Measurements from ENCODE around the gene MMS19. TPM values are rescaled to one million over a fixed set of nuclear protein-coding genes. Genes with fewer than 3 reads are reported as not detected.
"Not testable (repeated sequence)": the region's sequence is repeated elsewhere in the genome, so short reads cannot be mapped to it uniquely, and the experiment has no call there.

Gene MMS19
- total RNA-seq, 1 donor from 2014 or later = 103 TPM

- DNase-seq = peak; percentile 76
- Mint-ChIP-seq H3K27ac (peak overlapping the region; percentile 96), H3K4me3 (peak overlapping the region; percentile 94), H3K27me3 (peaks cover 2% of the 10 kb centered on the region), H3K9me3 (no peaks in the 10 kb centered on the region), H3K36me3 (ENCODE audit: low read depth) (peaks cover 59% of the 10 kb centered on the region), H3K4me1 (peaks cover 43% of the 10 kb centered on the region)
- intact Hi-C loops (cut with micrococcal nuclease) = loop anchor here (1.0 to 10.0 kb wide), 7 partner anchors 17 to 593 kb away; partner anchors contain the start of genes LCOR, MMS19, PI4K2A and RRP12
Measured at GRCh38 chr10:97427571-97428179, 70.5 kb downstream of the MMS19 start.

- Mint-ChIP-seq H3K27ac (peak overlapping the region; percentile 96), H3K9me3 (no peaks in the 10 kb centered on the region), H3K27me3 (peaks cover 2% of the 10 kb centered on the region), H3K4me3 (peak overlapping the region; percentile 94), H3K4me1 (peaks cover 43% of the 10 kb centered on the region), H3K36me3 (ENCODE audit: low read depth) (peaks cover 56% of the 10 kb centered on the region)
- intact Hi-C loops (cut with micrococcal nuclease) = loop anchor here (5.0 to 10.0 kb wide), 3 partner anchors 215 to 592 kb away; partner anchors contain the start of genes LCOR, PI4K2A and ZFYVE27
- peak; percentile 75 for DNase-seq
Measured at GRCh38 chr10:97426776-97427570, 71.2 kb downstream of the MMS19 start.

- Mint-ChIP-seq H3K36me3 (ENCODE audit: low read depth) (peaks cover 50% of the 10 kb centered on the region), H3K4me3 (peak within 1 kb of the TSS; percentile 94), H3K27ac (peak within 1 kb of the TSS; percentile 97), H3K27me3 (peaks cover 2% of the 10 kb centered on the region), H3K9me3 (no peaks in the 10 kb centered on the region), H3K4me1 (peaks cover 46% of the 10 kb centered on the region)
- intact Hi-C loops (cut with micrococcal nuclease) = loop anchor here (5.0 to 10.0 kb wide), 3 partner anchors 216 to 591 kb away; partner anchors contain the start of genes LCOR, PI4K2A and ZFYVE27
- DNase-seq = peak; percentile 99
Measured at GRCh38 chr10:97425964-97426775, 72.1 kb downstream of the MMS19 start, which contains the start of gene PGAM1. Gene PGAM1, plus strand, starts transcription at chr10:97426191. Its CDS starts 117 bp downstream, at chr10:97426308.

DNA sequence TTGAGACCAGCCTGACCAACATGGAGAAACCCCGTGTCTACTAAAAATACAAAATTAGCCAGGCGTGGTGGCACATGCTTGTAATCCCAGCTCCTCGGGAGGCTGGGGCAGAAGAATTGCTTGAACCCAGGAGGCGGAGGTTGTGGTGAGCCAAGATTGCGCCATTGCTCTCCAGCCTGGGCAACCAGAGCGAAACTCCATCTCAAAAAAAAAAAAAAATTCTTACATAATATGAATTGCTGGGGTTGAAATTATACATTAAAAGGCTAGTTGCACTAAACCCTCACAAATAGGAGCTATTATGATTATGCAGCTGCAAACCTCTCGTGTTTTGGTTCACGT is 74.5 kb downstream of the MMS19 start:
- not testable (repeated sequence) for DNase-seq, H3K9me3 Mint-ChIP-seq, H3K27me3 Mint-ChIP-seq
- intact Hi-C loops (cut with micrococcal nuclease) = loop anchor here (1.0 to 10.0 kb wide), 3 partner anchors 10 to 589 kb away; partner anchors contain the start of genes LCOR and ZFYVE27
- peaks cover 42% of the 10 kb centered on the region for H3K4me1 Mint-ChIP-seq
- peak overlapping the region; percentile 75 for H3K4me3 Mint-ChIP-seq
- H3K36me3 Mint-ChIP-seq (ENCODE audit: low read depth) = peaks cover 32% of the 10 kb centered on the region
- H3K27ac Mint-ChIP-seq = peak overlapping the region; percentile 97

DNA sequence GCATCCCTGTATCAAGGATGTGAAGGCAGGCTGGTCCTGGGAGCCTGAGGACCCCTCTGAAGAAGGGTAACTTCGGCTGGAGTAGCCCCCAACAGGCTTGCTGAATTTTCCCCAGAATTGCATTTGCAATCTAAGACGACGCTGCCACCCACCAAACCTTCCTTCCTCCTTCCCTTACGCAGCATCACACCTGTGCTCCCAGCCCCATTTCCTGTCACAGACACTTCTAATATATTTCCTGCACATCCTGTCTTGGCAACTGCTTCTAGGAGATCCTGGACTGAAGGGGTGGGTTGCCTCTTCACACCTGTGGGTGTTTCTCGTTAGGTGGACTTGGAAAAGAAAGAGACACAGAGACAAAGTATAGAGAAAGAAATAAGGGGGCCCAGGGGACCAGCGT is 81.7 kb downstream of the MMS19 start:
- Mint-ChIP-seq H3K36me3 (ENCODE audit: low read depth) (peaks cover 4% of the 10 kb centered on the region), H3K27ac (peak overlapping the region; percentile 79), H3K4me3 (peak overlapping the region; percentile 33), H3K4me1 (peaks cover 60% of the 10 kb centered on the region), H3K9me3 (no peaks in the 10 kb centered on the region), H3K27me3 (no peaks in the 10 kb centered on the region)
- intact Hi-C loops (cut with micrococcal nuclease) = no loop called here
- DNase-seq = peak; percentile 65

- no peaks in the 10 kb centered on the region for H3K9me3 Mint-ChIP-seq
- peaks cover 1% of the 10 kb centered on the region for H3K36me3 Mint-ChIP-seq (ENCODE audit: low read depth)
- peak overlapping the region; percentile 84 for H3K27ac Mint-ChIP-seq
- H3K4me3 Mint-ChIP-seq = peak overlapping the region; percentile 49
- intact Hi-C loops (cut with micrococcal nuclease) = loop anchor here (1.0 kb wide), 1 partner anchor 10 kb away; no protein-coding TSS in a partner anchor
- H3K27me3 Mint-ChIP-seq = no peaks in the 10 kb centered on the region
- peak; percentile 83 for DNase-seq
- peaks cover 42% of the 10 kb centered on the region for H3K4me1 Mint-ChIP-seq
Measured at GRCh38 chr10:97412891-97413304, 85.3 kb downstream of the MMS19 start.

DNA sequence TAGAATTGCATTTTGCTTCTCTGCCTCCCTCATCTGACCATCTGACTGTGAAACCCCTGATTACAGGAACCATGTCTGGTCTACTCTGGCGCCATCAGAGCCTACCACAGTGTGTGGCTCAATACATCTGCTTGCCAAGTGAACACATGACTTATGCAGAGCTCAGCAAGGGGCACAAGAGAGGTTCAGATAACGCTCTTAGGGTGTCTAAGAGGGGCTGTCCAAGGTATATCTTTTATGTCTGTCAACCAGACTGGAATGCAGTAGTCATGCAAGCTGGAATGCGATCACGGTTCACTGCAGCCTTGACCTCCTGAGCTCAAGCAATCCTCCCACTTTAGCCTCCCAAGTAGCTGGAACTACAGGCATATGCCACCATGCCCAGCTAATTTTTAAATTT is 86.8 kb downstream of the MMS19 start:
- H3K27ac Mint-ChIP-seq = no peak overlapping the region
- peak; percentile 55 for DNase-seq
- H3K36me3 Mint-ChIP-seq (ENCODE audit: low read depth) = peaks cover 1% of the 10 kb centered on the region
- no peak overlapping the region for H3K4me3 Mint-ChIP-seq
- H3K27me3 Mint-ChIP-seq = no peaks in the 10 kb centered on the region
- H3K9me3 Mint-ChIP-seq = no peaks in the 10 kb centered on the region
- intact Hi-C loops (cut with micrococcal nuclease) = no loop called here
- peaks cover 40% of the 10 kb centered on the region for H3K4me1 Mint-ChIP-seq

DNA sequence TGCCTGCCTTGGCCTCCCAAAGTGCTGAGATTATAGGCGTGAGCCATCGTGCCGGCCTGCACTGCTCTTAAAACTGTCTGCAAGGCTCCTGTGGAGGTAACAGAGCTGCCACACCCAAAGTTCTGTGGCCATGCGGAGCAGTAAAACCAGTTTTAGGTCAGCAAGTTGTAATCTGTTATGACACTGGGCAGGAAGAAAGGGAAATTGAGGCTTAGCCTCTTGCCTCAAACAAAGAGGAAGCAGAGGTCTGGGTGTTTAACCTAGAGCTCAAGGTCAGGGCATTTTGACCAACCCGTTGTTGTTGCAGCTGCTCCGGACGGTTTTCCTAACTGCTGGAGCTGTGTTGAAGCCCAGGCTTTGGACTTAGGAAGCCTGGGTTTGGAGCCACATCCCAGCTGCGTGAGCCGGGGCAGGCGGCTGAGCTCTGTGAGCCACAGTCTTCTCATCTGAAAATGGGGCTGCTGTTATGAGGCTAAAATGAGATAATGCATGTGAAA is 89.7 kb downstream of the MMS19 start:
- Mint-ChIP-seq H3K36me3 (ENCODE audit: low read depth) (no peaks in the 10 kb centered on the region), H3K27me3 (no peaks in the 10 kb centered on the region)

More for the DNA sequence above, 89.7 kb downstream of the MMS19 start:
- Mint-ChIP-seq H3K27ac (no peak overlapping the region), H3K9me3 (no peaks in the 10 kb centered on the region), H3K4me3 (no peak overlapping the region), H3K4me1 (peaks cover 22% of the 10 kb centered on the region)
- DNase-seq = no peak
- intact Hi-C loops (cut with micrococcal nuclease) = no loop called here

Other genes starting within 250 kb of the MMS19 start
- 26.4 and 30.7 TPM in 2 replicates for gene ARHGAP19, start 205.8 kb downstream of the MMS19 start, total RNA-seq
- gene FRAT1, start 179.2 kb downstream of the MMS19 start, total RNA-seq = 2.0 and 2.5 TPM in 2 replicates
- gene FRAT2, start 163.7 kb downstream of the MMS19 start, total RNA-seq = 8.7 and 9.8 TPM in 2 replicates
- gene RRP12, start 97.1 kb downstream of the MMS19 start, total RNA-seq = 99.4 and 106 TPM in 2 replicates
- gene PGAM1, start 72.2 kb downstream of the MMS19 start, total RNA-seq = 1,086 and 1,108 TPM in 2 replicates
- gene EXOSC1, start 52.4 kb downstream of the MMS19 start, total RNA-seq = 57.9 and 59.8 TPM in 2 replicates
- 42.9 and 43.1 TPM in 2 replicates for gene ZDHHC16, start 52.2 kb downstream of the MMS19 start, total RNA-seq
- 1.8 and 2.1 TPM in 2 replicates for gene UBTD1, start 502 bp upstream of the MMS19 start, total RNA-seq
- gene ANKRD2, start 74.4 kb upstream of the MMS19 start, total RNA-seq = not detected in 2 replicates
- gene HOGA1, start 86.0 kb upstream of the MMS19 start, total RNA-seq = not detected in 2 replicates
- gene C10orf62, start 91.3 kb upstream of the MMS19 start, total RNA-seq = not detected in 2 replicates
- 2.2 and 2.4 TPM in 2 replicates for gene MORN4, start 135.1 kb upstream of the MMS19 start, total RNA-seq
- 17.8 TPM in 2 replicates for gene PI4K2A, start 142.2 kb upstream of the MMS19 start, total RNA-seq
- 1.1 and 1.3 TPM in 2 replicates for gene AVPI1, start 188.8 kb upstream of the MMS19 start, total RNA-seq
- 4.6 and 5.6 TPM in 2 replicates for gene MARVELD1, start 215.3 kb upstream of the MMS19 start, total RNA-seq
- gene ZFYVE27, start 238.7 kb upstream of the MMS19 start, total RNA-seq = 38.1 and 42.2 TPM in 2 replicates